GM21786 (cell line): ENCODE data around the gene IDE.
"Not testable (repeated sequence)": the region's sequence is repeated elsewhere in the genome, so short reads cannot be mapped to it uniquely, and the experiment has no call there.

Experiments used
- ATAC-seq: cut with Tn5 transposase; IDR thresholded peaks from one replicate; pipeline ENCODE4 v1.9.1; 2021; ENCODE audit not compliant: unreplicated experiment

Gene IDE

GRCh38 chr10:92492748-92493240, 81.1 kb downstream of the IDE start:
- no peak for ATAC-seq

GRCh38 chr10:92490387-92490786, 83.5 kb downstream of the IDE start:
- ATAC-seq = no peak

DNA sequence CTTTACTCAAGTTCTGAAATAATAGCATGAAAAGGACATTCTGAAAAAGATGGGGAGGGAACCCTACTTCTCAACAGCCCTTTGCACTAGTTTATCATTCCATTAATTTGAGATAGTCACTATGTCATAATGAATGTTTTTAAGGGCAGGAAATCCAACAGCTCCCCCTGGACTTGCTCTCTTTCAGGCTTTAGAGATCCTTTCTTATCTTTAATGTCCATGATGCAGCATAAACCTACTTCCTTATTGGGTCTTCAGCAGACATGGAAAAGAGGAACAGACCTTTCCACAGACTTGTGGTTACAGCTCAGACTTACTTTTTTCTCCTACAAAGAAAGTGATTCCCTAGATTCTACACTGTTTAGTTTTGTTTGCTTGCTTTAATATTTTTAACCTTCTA, 87.3 kb downstream of the IDE start:
- ATAC-seq = no peak

DNA sequence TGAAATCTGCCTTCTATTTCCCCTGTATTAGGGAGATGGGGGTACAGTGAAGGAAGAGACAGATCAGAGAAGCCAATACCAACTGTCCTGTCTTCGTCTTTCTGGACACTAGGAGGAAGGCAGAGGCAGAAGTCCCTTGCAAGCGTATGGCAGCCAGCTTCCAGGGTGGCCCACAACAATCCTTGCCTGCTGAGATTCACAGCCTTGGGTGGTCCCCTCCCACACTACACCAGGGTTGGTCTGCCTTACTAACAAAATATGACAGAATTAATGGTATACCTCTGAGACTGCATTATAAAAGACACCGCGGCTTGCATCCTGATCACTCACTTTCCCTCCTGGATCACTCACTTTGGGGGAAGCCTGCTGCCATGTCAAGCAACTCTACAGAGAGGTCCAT, 90.4 kb downstream of the IDE start:
- no peak for ATAC-seq

DNA sequence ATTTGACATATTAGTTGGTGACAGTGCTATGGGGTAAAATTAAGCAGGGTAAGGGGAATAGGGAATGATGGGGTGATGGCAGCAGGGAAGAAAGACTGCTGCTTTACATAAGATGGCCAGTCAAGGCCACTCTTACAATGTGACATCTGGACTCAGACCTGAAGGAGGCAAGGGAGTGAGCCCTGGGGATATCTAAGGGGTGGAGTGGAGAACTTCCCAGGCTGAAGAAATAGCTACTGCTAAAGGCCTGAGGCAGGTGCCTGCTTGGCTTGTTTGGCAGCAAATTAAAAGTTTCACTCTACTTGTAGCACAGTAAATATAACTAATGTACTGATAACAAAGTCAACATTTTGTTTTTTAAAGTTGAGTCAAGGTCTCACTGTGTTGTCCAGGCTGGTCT, 93.5 kb downstream of the IDE start:
- no peak for ATAC-seq

- ATAC-seq = no peak
These were observed 94.3 kb downstream of the IDE start for GRCh38 chr10:92479547-92479946.

GRCh38 chr10:92478536-92478935, 95.4 kb downstream of the IDE start:
- ATAC-seq = no peak

- ATAC-seq = no peak
These were observed 98.5 kb downstream of the IDE start for GRCh38 chr10:92475357-92475868.

GRCh38 chr10:92470026-92470425, 103.9 kb downstream of the IDE start:
- ATAC-seq = no peak

DNA sequence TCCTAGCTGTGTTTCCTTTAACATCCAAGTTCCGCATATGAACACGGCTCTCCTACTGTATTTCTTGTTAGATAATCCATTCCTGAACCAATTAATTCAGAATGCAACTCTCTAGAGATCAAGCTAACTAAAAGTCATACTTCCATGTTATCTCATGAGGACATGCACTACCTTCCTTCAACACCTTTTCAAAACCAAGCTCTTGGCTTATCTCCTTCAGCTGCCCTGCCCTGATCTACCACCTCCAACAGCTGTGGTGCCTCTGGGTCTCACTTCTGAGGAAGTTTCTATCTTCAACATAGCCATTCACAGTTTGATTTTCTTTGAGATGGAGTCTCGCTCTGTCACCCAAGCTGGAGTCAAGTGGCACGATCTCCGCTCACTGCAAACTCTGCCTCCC, 109.5 kb downstream of the IDE start:
- ATAC-seq = no peak

DNA sequence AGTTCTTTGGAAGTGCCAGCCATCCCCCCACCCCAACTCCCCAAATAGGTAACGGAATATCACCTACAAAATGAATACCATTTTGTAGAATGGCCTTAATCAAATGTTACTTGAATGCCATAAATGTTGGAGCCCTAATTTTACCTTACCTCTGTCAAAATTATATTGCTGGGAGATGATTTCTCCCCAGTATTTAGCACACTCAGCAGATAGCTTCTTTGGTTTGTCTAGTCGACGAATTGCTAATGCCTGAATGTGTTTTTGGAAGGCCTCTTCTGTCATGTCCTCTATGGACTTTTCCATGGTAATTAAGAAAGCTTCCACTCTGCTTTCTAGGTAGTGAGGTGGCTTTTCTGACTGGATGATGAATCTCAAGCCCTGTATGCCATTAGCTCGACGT, 110.3 kb downstream of the IDE start:
- ATAC-seq = no peak

DNA sequence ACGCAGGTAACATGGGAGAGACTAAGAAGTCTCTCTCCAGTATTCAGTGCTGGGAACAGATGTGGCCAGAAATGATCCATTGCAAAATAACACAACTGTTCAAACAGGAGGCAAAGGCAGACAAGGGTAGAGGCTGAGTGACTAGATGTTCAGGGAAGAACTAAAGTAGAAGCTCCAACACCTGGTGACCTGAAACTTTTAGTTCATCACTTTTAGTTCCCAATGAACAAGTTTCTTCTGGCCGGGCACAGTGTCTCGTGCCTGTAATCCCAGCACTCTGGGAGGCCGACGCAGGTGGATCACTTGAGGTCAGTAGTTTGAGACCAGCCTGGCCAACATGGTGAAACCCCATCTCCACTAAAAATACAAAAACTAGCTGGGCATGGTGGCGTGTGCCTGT, 118.9 kb downstream of the IDE start:
- not testable (repeated sequence) for ATAC-seq

DNA sequence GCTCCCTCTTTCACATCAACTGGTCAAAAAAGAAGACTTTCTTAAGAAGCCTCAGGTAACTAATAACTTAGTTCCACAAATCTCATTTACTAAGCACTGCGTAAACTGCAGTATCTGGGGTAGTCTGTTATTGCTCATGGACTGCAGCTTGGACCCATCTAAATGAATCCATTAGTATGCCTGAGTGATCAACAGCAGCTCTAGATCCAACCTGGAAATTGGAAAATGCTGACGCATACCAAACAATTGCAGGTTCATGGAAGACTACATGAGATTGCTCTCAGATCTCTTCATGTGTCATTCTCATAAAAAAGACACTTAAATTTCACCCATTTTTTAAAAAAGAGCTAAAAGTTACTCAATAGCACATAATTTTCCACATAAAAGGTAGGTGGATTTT, 121.6 kb downstream of the IDE start:
- no peak for ATAC-seq

GRCh38 chr10:92451431-92451830, 122.5 kb downstream of the IDE start:
- no peak for ATAC-seq

- ATAC-seq = no peak
These were observed 123.0 kb downstream of the IDE start for GRCh38 chr10:92450896-92451295.

DNA sequence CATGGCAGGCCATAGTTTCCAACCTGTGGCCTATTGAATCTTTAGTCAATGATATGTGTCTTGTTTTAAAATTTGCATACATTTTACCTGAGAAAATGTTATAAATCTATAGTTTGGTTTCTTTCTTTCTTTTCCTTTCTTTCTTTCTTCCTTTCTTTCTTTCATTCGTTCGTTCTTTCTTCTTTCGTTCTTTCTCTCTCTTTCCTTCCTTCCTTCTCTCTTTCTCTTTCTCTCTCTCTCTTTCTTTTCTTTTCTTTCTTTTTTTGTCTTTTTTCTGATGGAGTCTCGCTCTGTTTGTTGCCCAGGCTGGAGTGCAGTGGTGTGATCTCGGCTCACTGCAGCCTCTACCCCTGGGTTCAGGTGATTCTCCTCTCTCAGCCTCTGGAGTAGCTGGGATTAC, 133.3 kb downstream of the IDE start:
- no peak for ATAC-seq

- no peak for ATAC-seq
These were observed 135.7 kb downstream of the IDE start for GRCh38 chr10:92438220-92438619.

- ATAC-seq = no peak
These were observed 137.3 kb downstream of the IDE start for GRCh38 chr10:92436611-92437010.

DNA sequence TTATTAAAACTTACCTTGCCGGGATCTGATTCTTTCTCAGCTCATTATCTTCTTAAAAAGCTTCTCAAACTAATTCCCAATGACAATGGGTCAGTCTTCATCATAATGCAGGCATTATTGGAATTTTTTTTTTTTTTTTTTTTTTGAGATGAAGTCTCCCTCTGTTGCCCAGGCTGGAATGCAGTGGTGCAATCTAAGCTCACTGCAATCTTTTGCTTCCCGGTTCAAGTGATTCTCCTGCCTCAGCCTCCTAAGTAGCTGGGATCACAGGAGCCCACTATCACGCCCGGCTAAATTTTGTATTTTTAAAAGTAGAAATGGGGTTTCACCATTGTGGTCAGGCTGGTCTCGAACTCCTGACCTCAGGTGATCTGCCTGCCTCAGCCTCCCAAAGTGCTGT, 137.8 kb downstream of the IDE start:
- not testable (repeated sequence) for ATAC-seq

DNA sequence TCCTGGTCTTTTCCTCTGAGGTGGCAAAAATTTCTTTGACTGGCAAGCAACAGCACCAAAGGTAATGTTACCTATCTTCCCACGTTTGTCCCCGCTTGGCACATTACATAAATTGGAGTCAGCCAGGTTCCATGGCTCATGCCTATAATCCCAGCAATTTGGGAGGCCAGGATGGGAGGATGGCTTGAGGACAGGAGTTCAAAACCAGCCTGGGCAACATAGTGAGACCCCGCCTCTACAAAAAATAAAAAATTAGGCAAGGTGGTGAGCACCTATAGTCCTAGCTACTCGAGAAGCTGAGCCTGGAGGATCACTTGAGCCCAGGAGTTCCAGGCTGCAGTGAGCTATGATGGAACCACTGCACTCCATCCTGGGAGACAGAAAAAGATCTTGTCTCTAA, 139.5 kb downstream of the IDE start:
- ATAC-seq = no peak

DNA sequence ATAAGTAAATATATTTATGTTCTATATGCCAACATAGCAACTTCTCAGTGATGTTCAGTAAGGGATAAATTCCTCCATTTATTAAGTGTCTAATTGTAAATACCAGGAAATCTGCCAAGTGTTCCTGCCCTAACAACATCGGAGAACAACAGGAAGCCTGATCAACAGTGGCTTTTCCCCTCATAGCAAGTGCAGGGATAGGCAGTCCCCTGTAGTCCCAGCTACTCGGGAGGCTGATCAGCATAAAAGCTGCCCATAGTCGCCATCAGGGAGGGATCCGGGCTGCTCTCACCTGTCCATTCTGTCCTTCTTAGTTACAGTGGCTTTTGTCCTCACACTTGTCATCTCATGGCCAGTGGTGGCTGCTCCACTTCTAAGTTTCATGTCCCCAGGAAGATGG, 141.3 kb downstream of the IDE start:
- ATAC-seq = no peak

DNA sequence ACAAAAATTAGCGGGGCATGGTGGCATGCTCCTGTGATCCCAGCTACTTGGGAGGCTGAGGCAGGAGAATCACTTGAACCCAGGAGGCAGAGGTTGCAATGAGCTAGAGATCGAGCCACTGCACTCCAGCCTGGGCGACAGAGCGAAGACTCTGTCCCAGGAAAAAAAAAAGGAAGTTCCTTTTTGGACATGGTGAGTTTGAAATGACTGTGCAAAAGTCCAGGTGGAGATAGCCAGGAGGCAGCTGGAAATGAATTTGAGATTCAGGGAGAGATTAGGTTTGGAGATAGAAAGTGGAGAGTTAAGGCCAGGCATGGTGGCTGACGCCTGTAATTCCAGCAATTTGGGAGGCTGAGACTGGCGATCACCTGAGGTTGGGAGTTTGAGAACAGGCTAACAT, 143.8 kb downstream of the IDE start:
- ATAC-seq = no peak

- ATAC-seq = no peak
These were observed 152.3 kb downstream of the IDE start for GRCh38 chr10:92421550-92421949.
